Activated CD8-positive, alpha-beta memory T cell treated with anti-CD3 and anti-CD28 coated beads, Interleukin-2, amount 50 U/mL, for 1 hour (primary cell): Measurements from ENCODE around the gene NEK1.
"Not testable (repeated sequence)": the region's sequence is repeated elsewhere in the genome, so short reads cannot be mapped to it uniquely, and the experiment has no call there.

ENCODE experiments used
- DNase-seq: peaks from one replicate; pipeline ENCODE4 v3.0.0-alpha.2; 2020; ENCODE audit errors: extremely low read depth

Gene NEK1

GRCh38 chr4:169601016-169601771, 11.2 kb downstream of the NEK1 start:
- no peak for DNase-seq

GRCh38 chr4:169594560-169595195, 17.7 kb downstream of the NEK1 start:
- DNase-seq: no peak

GRCh38 chr4:169593050-169593560, 19.3 kb downstream of the NEK1 start:
- DNase-seq: no peak

- DNase-seq: no peak
Measured at GRCh38 chr4:169583563-169583962, 28.8 kb downstream of the NEK1 start.

- no peak for DNase-seq
Measured at GRCh38 chr4:169582706-169583105, 29.7 kb downstream of the NEK1 start.

- no peak for DNase-seq
Measured at GRCh38 chr4:169582203-169582602, 30.2 kb downstream of the NEK1 start.

GRCh38 chr4:169573889-169574288, 38.5 kb downstream of the NEK1 start:
- DNase-seq: no peak

GRCh38 chr4:169571435-169571834, 40.9 kb downstream of the NEK1 start:
- DNase-seq: no peak

GRCh38 chr4:169571012-169571411, 41.4 kb downstream of the NEK1 start:
- DNase-seq: not testable (repeated sequence)

GRCh38 chr4:169570266-169570665, 42.1 kb downstream of the NEK1 start:
- DNase-seq: not testable (repeated sequence)

GRCh38 chr4:169569188-169569587, 43.2 kb downstream of the NEK1 start:
- DNase-seq: not testable (repeated sequence)

GRCh38 chr4:169567916-169568315, 44.5 kb downstream of the NEK1 start:
- no peak for DNase-seq

- no peak for DNase-seq
Measured at GRCh38 chr4:169566021-169566818, 46.2 kb downstream of the NEK1 start.

GRCh38 chr4:169565606-169566005, 46.8 kb downstream of the NEK1 start:
- DNase-seq: no peak

- no peak for DNase-seq
Measured at GRCh38 chr4:169557061-169557636, 55.2 kb downstream of the NEK1 start.

GRCh38 chr4:169546548-169546947, 65.8 kb downstream of the NEK1 start:
- DNase-seq: not testable (repeated sequence)

GRCh38 chr4:169540774-169541173, 71.6 kb downstream of the NEK1 start:
- no peak for DNase-seq

GRCh38 chr4:169530048-169530447, 82.3 kb downstream of the NEK1 start:
- no peak for DNase-seq

GRCh38 chr4:169523796-169524195, 88.6 kb downstream of the NEK1 start:
- DNase-seq: no peak

- DNase-seq: no peak
Measured at GRCh38 chr4:169510617-169511016, 101.8 kb downstream of the NEK1 start.

- DNase-seq: no peak
Measured at GRCh38 chr4:169506903-169507302, 105.5 kb downstream of the NEK1 start.

GRCh38 chr4:169499907-169500306, 112.5 kb downstream of the NEK1 start:
- DNase-seq: not testable (repeated sequence)
